Measurements from ENCODE around the gene PDHA2. TPM values are rescaled to one million over a fixed set of nuclear protein-coding genes. Genes with fewer than 3 reads are reported as not detected.

The PDHA2 gene
- total and polyA plus RNA-seq, 2 of the 8 experiments (the other 6 are each of a cell fraction or from before 2014, with no cell fraction given): not detected

- Histone ChIP-seq H3K36me3 (ENCODE audit: control insufficient read depth in 2 of 4, insufficient read depth in 4 of 4, low read length in 3 of 4) (no peaks in the 10 kb centered on the region; a peak in 1 of 8 replicates), H3K9ac (replicated peaks in 1 of 4; ENCODE audit: extremely low read depth in 1 of 4, low read depth in 3 of 4, low read length in 3 of 4) (no peak overlapping the region), H4K20me1 (replicated peaks in 1 of 2; ENCODE audit: control insufficient read depth in 1 of 2, insufficient read depth in 2 of 2, low read length in 2 of 2) (no peaks in the 10 kb centered on the region), H2BK15ac (ENCODE audit: low read length) (no peak overlapping the region), H2BK20ac (ENCODE audit: low read length) (no peak overlapping the region), H3K4me1 (replicated peaks in 1 of 4; ENCODE audit: control insufficient read depth in 3 of 4, insufficient read depth in 4 of 4, low read length in 3 of 4) (peaks cover 0 to 15% (median 3%) of the 10 kb centered on the region in 4 experiments; a peak in 4 of 7 replicates), H3K4me3 (ENCODE audit: extremely low read depth in 1 of 4, insufficient read depth in 2 of 4, low read depth in 3 of 4, low read length in 4 of 4) (no peak overlapping the region), H3K18ac (ENCODE audit: extremely low read depth, low read length) (no peak overlapping the region; the same call in 1 of the 2 replicates), H2AFZ (ENCODE audit: low read length) (no peak overlapping the region), H2BK5ac (ENCODE audit: low read depth, low read length) (no peak overlapping the region), H3K56ac (replicated peaks; ENCODE audit: insufficient read length, low read depth, low read length) (no peak overlapping the region), H3K79me2 (ENCODE audit: control insufficient read depth in 1 of 2, insufficient read depth in 2 of 2, low read length in 2 of 2) (no peaks in the 10 kb centered on the region), H3K14ac (ENCODE audit: insufficient read length) (no peak overlapping the region), H4K8ac (ENCODE audit: extremely low read depth, insufficient read depth, low read length) (no peak overlapping the region), H3K27ac (ENCODE audit: low read depth, low read length) (no peak overlapping the region), H3K4ac (replicated peaks; ENCODE audit: insufficient read length, low read depth, low read length) (no peak overlapping the region), H3K4me2 (ENCODE audit: insufficient read depth in 1 of 2, low read depth in 2 of 2, low read length in 2 of 2) (peak overlapping the region; percentile 13 to 15; a peak in 2 of 4 replicates), H3K27me3 (replicated peaks in 1 of 4; ENCODE audit: control insufficient read depth in 3 of 4, extremely low read depth in 1 of 4, insufficient read depth in 3 of 4, low read length in 3 of 4) (no peaks in the 10 kb centered on the region), H3K79me1 (ENCODE audit: low read depth, low read length) (no peaks in the 10 kb centered on the region), H3K23ac (ENCODE audit: insufficient read length) (no peak overlapping the region), H4K5ac (ENCODE audit: insufficient read length, low read depth, low read length) (no peak overlapping the region), H3K9me3 (ENCODE audit: insufficient read depth in 2 of 2, low read depth in 1 of 2, low read length in 1 of 2) (peaks cover 0 to 3% of the 10 kb centered on the region in 2 experiments; a peak in 2 of 4 replicates), H2BK120ac (replicated peaks; ENCODE audit: low read depth, low read length) (no peak overlapping the region), H2BK12ac (ENCODE audit: low read depth, low read length) (no peak overlapping the region), H2AK5ac (ENCODE audit: low read depth, low read length) (no peak overlapping the region), H4K91ac (replicated peaks; ENCODE audit: insufficient read length, low read length) (no peak overlapping the region), H3K23me2 (ENCODE audit: low read depth, low read length) (no peaks in the 10 kb centered on the region)
- FAIRE-seq (peak; percentile 91), DNase-seq (ENCODE audit: low read depth in 1 of 2, low spot score in 2 of 2) (no peak)
- ChIA-PET POLR2A (ENCODE audit: partially characterized antibody) (no interaction called here), CTCF (ENCODE audit: partially characterized antibody) (interaction anchor here (0.6 to 1.6 kb wide), 4 partner anchors 15 to 511 kb away, joined by 3 to 6 read pairs (median 4); partner anchors contain the start of gene UNC5C)
- WGBS, 2 experiments (ENCODE audit: extremely low coverage in 1 of 2, insufficient coverage in 1 of 2, insufficient read length in 1 of 2, insufficient replicate concordance in 2 of 2, low coverage in 1 of 2, low lambda C conversion rate in 2 of 2, missing lambda C conversion rate in 1 of 2): 64% methylated on average over 2 of the region's 2 CpGs; no CpG with 5 or more reads in 1 of the 2 experiments
- TF ChIP-seq ZNF274 (IDR thresholded peaks at IDR 0.05; ENCODE audit: borderline replicate concordance, extremely low read depth, low read length): no peak
- peak in 1 of 2 experiments; percentile 92; a peak in 1 of 4 replicates for TF ChIP-seq HDAC2 (IDR thresholded peaks at IDR 0.05; ENCODE audit: borderline replicate concordance in 1 of 2, low read depth in 2 of 2, low read length in 2 of 2)
- TF ChIP-seq EZH2 (IDR thresholded peaks at IDR 0.05; ENCODE audit: low read depth, low read length, severe bottlenecking): no peak
- no peak for TF ChIP-seq KDM1A (IDR thresholded peaks at IDR 0.05; ENCODE audit: borderline replicate concordance, low read length)
- TF ChIP-seq CREB1 (IDR thresholded peaks at IDR 0.05): no peak
- no peak for TF ChIP-seq CTBP2 (IDR thresholded peaks at IDR 0.05; ENCODE audit: borderline replicate concordance, insufficient read depth, insufficient read length, low read length)
- no peak for TF ChIP-seq SAP30 (IDR thresholded peaks at IDR 0.05; ENCODE audit: insufficient read depth, insufficient replicate concordance, low read length)
- no peak for TF ChIP-seq SUZ12 (IDR thresholded peaks at IDR 0.05; ENCODE audit: low read length)
- TF ChIP-seq TEAD4 (IDR thresholded peaks at IDR 0.05; ENCODE audit: low read depth, low read length): peak; percentile 56; the same call in 1 of the 2 replicates
- no peak for TF ChIP-seq MAFK (IDR thresholded peaks at IDR 0.05; ENCODE audit: low read depth, low read length)
- TF ChIP-seq SRF (IDR thresholded peaks at IDR 0.05; ENCODE audit: low read depth, low read length): no peak
- TF ChIP-seq POLR2A (IDR thresholded peaks at IDR 0.05; ENCODE audit: control extremely low read depth in 1 of 2, low read depth in 2 of 2, low read length in 2 of 2): no peak
- no peak for TF ChIP-seq SIN3A (conservative IDR thresholded peaks at IDR 0.05 in 1 of 2, IDR thresholded peaks at IDR 0.05 in 1 of 2; ENCODE audit: low read depth in 1 of 2, low read length in 2 of 2)
- TF ChIP-seq SP4 (IDR thresholded peaks at IDR 0.05; ENCODE audit: low read length): no peak
These were observed 1.7 kb upstream of the PDHA2 start for GRCh38 chr4:95838192-95838591.
